ENCODE measurements around the gene NHEJ1. TPM values are rescaled to one million over a fixed set of nuclear protein-coding genes. Genes with fewer than 3 reads are reported as not detected.
A peak's percentile ranks its signal among the peaks of the same experiment; 100 is the strongest.

Gene NHEJ1
- total and polyA plus RNA-seq, 11 donors = 3.7 to 17.0 (median 8.0) TPM

DNA sequence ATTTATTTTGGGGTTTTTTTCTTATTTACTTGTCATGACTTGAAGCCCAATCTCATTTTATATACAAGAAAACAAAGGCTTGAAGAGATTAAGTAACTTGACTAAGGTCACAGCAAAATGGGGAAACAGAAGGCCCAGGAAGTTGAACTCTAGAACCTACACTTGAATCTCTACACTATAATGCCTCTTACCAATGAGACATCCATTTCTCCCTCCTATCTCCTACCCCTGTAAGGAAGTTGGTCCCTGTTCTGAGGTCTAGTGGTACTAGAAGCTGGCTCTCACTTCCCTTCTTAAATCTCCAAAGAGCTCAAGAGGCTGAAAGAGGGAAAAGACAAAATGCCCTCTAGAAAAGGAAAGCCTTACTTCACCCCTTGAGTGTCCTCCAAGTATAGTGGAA lies 74.4 kb downstream of the NHEJ1 start:
- intact Hi-C loops (cut with DNase I) = no loop called here
- ATAC-seq (no peak), DNase-seq (no peak)
- Histone ChIP-seq H3K9me3 (no peaks in the 10 kb centered on the region), H3K36me3 (no peaks in the 10 kb centered on the region), H3K27ac (no peak overlapping the region), H3K4me3 (no peak overlapping the region), H3K27me3 (no peaks in the 10 kb centered on the region), H3K4me1 (peaks cover 0 to 45% (median 11%) of the 10 kb centered on the region in 12 donors)
- TF ChIP-seq, protein P1, sequence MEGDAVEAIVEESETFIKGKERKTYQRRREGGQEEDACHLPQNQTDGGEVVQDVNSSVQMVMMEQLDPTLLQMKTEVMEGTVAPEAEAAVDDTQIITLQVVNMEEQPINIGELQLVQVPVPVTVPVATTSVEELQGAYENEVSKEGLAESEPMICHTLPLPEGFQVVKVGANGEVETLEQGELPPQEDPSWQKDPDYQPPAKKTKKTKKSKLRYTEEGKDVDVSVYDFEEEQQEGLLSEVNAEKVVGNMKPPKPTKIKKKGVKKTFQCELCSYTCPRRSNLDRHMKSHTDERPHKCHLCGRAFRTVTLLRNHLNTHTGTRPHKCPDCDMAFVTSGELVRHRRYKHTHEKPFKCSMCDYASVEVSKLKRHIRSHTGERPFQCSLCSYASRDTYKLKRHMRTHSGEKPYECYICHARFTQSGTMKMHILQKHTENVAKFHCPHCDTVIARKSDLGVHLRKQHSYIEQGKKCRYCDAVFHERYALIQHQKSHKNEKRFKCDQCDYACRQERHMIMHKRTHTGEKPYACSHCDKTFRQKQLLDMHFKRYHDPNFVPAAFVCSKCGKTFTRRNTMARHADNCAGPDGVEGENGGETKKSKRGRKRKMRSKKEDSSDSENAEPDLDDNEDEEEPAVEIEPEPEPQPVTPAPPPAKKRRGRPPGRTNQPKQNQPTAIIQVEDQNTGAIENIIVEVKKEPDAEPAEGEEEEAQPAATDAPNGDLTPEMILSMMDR (IDR thresholded peaks at IDR 0.05) = no peak
- no peak for TF ChIP-seq POLR2A (IDR thresholded peaks at IDR 0.05)

DNA sequence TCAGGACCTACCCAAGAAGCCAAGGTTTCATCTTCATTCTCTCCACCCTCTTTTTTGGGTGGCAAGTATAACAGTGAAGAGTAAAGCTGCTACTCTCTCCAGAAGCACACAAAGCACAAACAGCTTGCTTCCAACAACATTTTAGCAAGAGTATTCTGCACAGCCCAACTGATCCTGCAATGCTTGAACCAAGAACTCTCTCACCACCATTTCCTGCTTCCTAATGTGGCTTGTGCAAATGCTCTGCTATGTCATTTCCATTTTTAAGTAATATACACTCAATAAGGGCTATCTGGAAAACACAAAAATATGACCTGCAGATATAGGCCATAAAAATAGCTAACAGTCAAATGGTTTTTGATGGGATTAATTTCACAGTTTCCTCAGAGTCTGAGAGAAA lies 75.8 kb downstream of the NHEJ1 start:
- no peak for DNase-seq

GRCh38 chr2:219082332-219082958 lies 78.2 kb downstream of the NHEJ1 start:
- DNase-seq (peak in 4 of 5 donors; percentile 26 to 40 (median 32)), ATAC-seq (peak in 2 of 4 donors; percentile 20 to 53)
- WGBS, 4 donors = 34 to 55% (median 46%) methylated on average over 5 of the region's 5 CpGs
- H3K27ac ChIP-seq = peak overlapping the region in 4 of 12 donors; percentile 18 to 37 (median 30)
- peaks cover 0 to 44% (median 11%) of the 10 kb centered on the region in 12 donors for H3K4me1 ChIP-seq
- H3K27me3 ChIP-seq = no peaks in the 10 kb centered on the region
- intact Hi-C loops (cut with DNase I) = no loop called here
- no peak overlapping the region for H3K4me3 ChIP-seq
- TF ChIP-seq, protein P1 (IDR thresholded peaks at IDR 0.05) = no peak
- no peak for TF ChIP-seq POLR2A (IDR thresholded peaks at IDR 0.05)
- peaks cover 0 to 9% (median 6%) of the 10 kb centered on the region in 9 donors for H3K36me3 ChIP-seq
- H3K9me3 ChIP-seq = no peaks in the 10 kb centered on the region

More for the DNA sequence above, 75.8 kb downstream of the NHEJ1 start:
- H3K27me3 ChIP-seq = no peaks in the 10 kb centered on the region
- TF ChIP-seq, protein P1 (IDR thresholded peaks at IDR 0.05) = no peak
- no peak for TF ChIP-seq POLR2A (IDR thresholded peaks at IDR 0.05)
- intact Hi-C loops (cut with DNase I) = no loop called here
- no peaks in the 10 kb centered on the region for H3K36me3 ChIP-seq
- no peaks in the 10 kb centered on the region for H3K9me3 ChIP-seq
- no peak for ATAC-seq
- no peak overlapping the region for H3K4me3 ChIP-seq
- H3K27ac ChIP-seq = no peak overlapping the region
- H3K4me1 ChIP-seq = peaks cover 0 to 46% (median 11%) of the 10 kb centered on the region in 12 donors

GRCh38 chr2:219081701-219082331 lies 78.8 kb downstream of the NHEJ1 start:
- Histone ChIP-seq H3K9me3 (no peaks in the 10 kb centered on the region), H3K27me3 (no peaks in the 10 kb centered on the region), H3K4me3 (no peak overlapping the region), H3K36me3 (peaks cover 0 to 16% (median 12%) of the 10 kb centered on the region in 9 donors), H3K27ac (peak overlapping the region in 3 of 12 donors; percentile 18 to 37 (median 25)), H3K4me1 (peaks cover 0 to 41% (median 11%) of the 10 kb centered on the region in 12 donors)
- intact Hi-C loops (cut with DNase I) = no loop called here
- ATAC-seq = peak in 1 of 4 donors; percentile 31
- no peak for DNase-seq
- TF ChIP-seq POLR2A (IDR thresholded peaks at IDR 0.05) = no peak
- TF ChIP-seq, protein P1 (IDR thresholded peaks at IDR 0.05) = no peak

All from heart left ventricle (tissue), 16 donors.